ENCODE measurements around the gene GPR158.
A peak's percentile ranks its signal among the peaks of the same experiment; 100 is the strongest.
"Not testable (repeated sequence)": the region's sequence is repeated elsewhere in the genome, so short reads cannot be mapped to it uniquely, and the experiment has no call there.

The GPR158 gene, protein sequence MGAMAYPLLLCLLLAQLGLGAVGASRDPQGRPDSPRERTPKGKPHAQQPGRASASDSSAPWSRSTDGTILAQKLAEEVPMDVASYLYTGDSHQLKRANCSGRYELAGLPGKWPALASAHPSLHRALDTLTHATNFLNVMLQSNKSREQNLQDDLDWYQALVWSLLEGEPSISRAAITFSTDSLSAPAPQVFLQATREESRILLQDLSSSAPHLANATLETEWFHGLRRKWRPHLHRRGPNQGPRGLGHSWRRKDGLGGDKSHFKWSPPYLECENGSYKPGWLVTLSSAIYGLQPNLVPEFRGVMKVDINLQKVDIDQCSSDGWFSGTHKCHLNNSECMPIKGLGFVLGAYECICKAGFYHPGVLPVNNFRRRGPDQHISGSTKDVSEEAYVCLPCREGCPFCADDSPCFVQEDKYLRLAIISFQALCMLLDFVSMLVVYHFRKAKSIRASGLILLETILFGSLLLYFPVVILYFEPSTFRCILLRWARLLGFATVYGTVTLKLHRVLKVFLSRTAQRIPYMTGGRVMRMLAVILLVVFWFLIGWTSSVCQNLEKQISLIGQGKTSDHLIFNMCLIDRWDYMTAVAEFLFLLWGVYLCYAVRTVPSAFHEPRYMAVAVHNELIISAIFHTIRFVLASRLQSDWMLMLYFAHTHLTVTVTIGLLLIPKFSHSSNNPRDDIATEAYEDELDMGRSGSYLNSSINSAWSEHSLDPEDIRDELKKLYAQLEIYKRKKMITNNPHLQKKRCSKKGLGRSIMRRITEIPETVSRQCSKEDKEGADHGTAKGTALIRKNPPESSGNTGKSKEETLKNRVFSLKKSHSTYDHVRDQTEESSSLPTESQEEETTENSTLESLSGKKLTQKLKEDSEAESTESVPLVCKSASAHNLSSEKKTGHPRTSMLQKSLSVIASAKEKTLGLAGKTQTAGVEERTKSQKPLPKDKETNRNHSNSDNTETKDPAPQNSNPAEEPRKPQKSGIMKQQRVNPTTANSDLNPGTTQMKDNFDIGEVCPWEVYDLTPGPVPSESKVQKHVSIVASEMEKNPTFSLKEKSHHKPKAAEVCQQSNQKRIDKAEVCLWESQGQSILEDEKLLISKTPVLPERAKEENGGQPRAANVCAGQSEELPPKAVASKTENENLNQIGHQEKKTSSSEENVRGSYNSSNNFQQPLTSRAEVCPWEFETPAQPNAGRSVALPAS (N-terminal part only)

GRCh38 chr10:25174461-25175230 is at the start of gene GPR158:
GPR158 (plus strand) TSS chr10:25175001; CDS start chr10:25175421, 420 bp downstream.
- peak; percentile 93 for DNase-seq (ENCODE audit: low spot score)

DNA sequence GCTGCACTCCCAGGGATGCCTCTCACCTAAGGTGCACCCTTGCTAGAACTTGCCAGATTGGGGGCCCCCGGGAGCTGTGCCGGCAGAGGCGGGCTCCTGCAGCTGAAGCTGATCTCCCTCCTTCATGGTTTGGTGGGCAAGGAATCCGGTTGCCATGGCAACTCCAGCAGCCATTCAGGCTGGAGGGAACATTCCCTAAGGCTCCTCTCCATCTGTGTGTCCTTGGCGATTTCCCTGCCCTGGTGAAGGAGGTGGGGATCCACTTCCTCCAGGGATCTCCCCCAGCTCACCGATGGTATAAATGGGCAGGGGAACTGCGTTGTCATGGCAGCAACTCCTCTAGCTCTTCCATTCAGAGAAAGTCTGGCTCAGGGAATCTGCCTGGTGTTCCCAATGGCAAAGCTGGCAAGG is 49.6 kb upstream of the GPR158 start:
- no peak for DNase-seq (ENCODE audit: low spot score)

DNA sequence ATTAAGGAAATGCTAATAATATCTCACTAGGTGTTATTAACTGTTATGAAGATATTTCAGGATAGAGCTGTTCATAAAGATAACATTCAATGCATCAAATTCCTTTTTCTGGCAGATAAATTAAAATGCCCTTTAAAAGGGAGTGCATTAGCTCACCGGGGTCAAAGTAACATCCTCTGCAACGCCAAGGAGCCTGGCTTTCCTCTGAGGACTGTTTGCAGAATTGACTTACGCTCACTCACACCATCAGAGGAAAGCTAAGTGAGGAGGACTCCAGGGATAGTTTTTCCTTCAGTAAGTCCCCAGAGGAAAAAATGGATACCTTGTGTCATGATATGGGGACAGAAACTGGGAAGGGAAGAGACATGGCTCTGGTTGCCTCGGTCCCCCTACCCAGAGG is 45.2 kb upstream of the GPR158 start:
- DNase-seq (ENCODE audit: low spot score): no peak

DNA sequence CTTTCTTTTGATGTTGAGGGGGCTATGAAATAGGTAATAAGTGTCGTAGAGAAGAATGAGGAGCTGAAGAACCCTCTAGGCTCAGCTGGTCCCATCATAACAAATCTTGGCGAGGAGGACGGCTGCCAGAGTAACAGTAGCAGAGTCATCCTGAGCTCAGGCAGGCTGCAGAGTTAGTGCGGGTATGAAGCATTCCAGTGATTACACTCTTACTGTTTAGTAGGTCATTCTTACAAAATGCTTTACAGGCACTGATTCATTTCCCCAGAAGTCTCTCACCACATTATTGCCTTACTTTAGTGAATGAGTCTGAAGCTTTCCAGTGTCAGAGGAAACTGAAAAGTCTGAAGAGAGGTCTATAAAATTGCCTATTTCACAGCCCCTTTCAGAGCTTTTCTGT is 43.9 kb upstream of the GPR158 start:
- DNase-seq (ENCODE audit: low spot score): peak; percentile 64

DNA sequence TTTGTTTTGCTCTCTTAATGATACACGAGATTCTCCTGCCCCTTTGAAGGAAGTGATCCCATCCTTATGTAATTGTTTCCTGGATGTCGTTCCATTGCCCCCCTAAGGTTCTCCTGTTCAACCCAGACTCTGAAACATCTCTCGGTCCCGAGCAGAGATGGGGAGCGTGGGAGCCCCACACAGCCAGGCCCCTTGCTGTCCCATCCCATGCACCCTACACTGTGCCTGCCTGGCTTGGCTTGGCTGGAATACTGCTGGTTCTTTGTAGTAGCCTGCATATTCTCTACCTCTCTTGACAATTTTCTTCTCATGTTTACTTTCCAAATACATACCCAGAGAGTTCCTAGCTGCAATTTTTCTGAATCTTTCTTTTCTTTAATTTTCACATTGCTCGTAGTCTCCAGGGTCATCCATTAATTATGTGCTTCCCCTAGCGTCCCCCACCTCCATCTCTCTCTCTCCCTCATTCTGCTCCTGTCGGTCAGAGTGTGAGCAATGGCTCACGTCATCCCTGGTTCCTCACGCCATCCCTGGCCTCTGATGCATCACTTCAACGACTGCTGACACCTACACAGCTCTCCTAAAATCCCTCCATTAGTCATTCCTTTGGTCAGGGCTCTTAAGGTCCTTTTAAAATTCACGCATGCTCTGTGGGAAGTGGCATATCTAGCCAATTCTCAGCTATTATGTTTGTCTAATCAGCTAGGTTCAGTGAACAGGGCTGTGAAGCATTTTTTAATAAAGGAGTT is 32.5 kb upstream of the GPR158 start:
- no peak for DNase-seq (ENCODE audit: low spot score)

DNA sequence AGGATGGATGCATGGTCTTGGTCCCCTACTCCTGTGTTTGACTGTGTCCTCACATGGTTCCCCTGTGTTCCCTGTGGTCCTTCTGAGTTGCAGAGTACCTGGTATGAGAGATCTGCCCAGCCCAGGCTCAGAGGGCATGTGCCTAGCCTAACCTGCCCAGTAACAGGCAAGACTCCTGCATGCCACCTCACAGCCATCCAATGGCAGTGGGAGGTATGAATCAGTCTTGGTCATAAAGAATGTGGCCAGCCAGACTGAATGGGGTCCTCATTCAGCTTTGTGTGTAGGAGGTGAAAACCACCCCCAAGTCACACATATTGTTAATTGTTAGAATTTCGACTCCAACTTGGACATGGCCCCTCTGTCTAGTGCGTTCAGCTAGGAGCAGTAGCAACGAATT is 17.2 kb upstream of the GPR158 start:
- no peak for DNase-seq (ENCODE audit: low spot score)

- DNase-seq (ENCODE audit: low spot score): no peak
Measured at GRCh38 chr10:25159591-25159990, 15.2 kb upstream of the GPR158 start.

DNA sequence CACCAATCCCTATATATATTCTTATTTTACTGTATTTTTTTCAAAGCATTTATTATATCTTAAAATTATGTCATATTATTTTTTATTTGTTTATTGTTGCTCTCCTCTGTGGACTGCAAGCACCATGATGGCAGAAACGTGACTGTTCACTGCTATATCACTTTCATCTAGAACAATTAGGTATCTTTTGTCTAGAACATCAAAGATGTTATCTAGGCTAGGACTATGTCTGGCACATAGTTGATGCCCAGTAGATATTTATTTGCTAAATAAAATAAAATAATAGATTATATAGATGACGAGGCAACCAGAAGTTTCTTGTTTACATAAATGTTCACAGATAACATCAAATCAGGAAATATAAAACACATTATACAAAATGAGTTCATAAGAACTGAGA is 12.4 kb upstream of the GPR158 start:
- no peak for DNase-seq (ENCODE audit: low spot score)

- not testable (repeated sequence) for DNase-seq (ENCODE audit: low spot score)
Measured at GRCh38 chr10:25163464-25163863, 11.3 kb upstream of the GPR158 start.

GRCh38 chr10:25169740-25170139 is 5.1 kb upstream of the GPR158 start:
- DNase-seq (ENCODE audit: low spot score): no peak

DNA sequence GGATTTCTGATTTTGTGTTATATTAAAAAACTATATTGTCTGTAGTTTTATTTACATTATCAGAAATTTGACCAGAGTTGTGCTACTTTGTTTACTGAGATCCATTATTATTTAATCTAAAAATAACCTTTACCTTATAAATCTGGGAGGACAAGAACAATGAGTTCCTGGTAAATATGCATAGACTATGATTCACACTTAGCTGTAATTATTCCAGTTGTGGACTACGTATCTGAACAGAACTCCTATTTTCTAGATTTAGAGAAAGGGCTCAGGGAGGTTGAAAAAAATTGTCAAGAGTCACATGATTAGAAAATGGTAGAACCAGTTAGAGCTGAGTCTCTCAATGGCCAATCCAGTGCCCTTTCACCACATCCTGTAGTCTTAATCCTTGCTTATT is 4.2 kb upstream of the GPR158 start:
- DNase-seq (ENCODE audit: low spot score): no peak

DNA sequence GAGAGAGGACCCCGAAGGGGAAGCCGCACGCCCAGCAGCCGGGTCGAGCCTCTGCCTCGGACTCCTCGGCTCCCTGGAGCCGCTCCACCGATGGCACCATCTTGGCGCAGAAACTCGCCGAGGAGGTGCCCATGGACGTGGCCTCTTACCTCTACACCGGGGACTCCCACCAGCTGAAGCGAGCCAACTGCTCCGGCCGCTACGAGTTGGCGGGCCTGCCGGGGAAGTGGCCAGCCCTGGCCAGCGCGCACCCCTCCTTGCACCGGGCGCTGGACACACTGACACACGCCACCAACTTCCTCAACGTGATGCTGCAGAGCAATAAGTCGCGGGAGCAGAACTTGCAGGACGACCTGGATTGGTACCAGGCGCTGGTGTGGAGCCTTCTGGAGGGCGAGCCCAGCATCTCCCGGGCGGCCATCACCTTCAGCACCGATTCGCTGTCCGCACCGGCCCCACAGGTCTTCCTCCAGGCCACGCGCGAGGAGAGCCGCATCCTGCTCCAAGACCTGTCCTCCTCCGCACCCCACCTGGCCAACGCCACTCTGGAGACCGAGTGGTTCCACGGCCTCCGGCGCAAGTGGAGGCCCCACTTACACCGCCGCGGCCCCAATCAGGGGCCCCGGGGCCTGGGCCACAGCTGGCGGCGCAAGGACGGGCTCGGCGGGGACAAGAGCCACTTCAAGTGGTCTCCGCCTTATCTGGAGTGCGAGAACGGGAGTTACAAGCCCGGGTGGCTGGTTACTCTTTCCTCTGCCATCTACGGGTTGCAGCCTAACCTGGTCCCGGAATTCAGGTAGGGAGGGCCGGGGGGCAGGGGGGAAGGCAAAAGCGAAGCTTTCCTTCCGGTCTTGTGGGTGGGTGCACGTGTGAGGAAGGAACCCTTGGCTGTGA is 973 bp downstream of the GPR158 start:
- DNase-seq (ENCODE audit: low spot score): peak; percentile 8

- DNase-seq (ENCODE audit: low spot score): peak; percentile 3
Measured at GRCh38 chr10:25176421-25176968, 1.7 kb downstream of the GPR158 start.

GRCh38 chr10:25177093-25177753 is 2.4 kb downstream of the GPR158 start:
- no peak for DNase-seq (ENCODE audit: low spot score)

DNA sequence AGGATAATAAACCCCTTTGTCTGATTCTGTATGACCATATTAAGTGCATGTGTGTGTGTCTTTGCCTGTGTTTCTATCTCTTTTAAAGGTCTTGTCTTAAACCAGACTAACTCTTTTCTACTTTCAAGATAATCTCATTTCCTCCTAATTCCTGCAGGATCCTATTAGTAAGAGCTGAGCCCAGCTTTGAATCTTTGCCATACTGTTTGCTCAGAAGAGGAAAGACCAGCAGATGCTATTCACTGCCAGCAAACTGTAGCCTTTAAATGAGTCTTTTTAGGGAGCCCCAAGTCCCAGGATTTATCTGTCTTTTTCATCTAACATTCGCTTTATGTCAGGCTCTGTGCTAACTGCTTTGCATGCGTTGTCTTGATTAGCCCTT is 2.9 kb downstream of the GPR158 start:
- DNase-seq (ENCODE audit: low spot score): no peak

- DNase-seq (ENCODE audit: low spot score): no peak
Measured at GRCh38 chr10:25178411-25178810, 3.6 kb downstream of the GPR158 start.

DNA sequence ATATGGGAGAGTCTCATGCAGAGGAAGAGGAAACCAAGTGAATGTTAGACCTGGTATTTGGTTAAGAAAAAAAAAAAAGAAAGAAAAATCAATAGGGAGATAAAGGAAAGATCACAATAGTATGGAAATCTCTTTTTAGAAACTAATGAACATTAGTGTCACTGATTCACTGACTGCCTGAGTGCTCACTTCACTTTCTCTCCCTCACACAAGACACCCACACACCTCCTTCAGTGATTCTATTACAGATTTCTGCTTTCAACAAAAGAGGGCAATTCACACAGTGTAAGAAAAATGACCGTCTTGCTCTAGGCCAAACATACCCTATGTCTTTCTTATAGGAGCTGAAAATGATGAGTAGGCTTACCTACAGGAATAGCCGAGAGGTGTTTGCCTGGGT is 6.0 kb downstream of the GPR158 start:
- no peak for DNase-seq (ENCODE audit: low spot score)

GRCh38 chr10:25182636-25183035 is 7.8 kb downstream of the GPR158 start:
- DNase-seq (ENCODE audit: low spot score): no peak
